ENCODE measurements around the gene SEC14L2. TPM values are rescaled to one million over a fixed set of nuclear protein-coding genes. Genes with fewer than 3 reads are reported as not detected.

Gene SEC14L2
- total and polyA plus RNA-seq, 2 donors (not counting 3 experiments of a cell fraction or from before 2014, with no cell fraction given) = 22.5 to 28.8 TPM

DNA sequence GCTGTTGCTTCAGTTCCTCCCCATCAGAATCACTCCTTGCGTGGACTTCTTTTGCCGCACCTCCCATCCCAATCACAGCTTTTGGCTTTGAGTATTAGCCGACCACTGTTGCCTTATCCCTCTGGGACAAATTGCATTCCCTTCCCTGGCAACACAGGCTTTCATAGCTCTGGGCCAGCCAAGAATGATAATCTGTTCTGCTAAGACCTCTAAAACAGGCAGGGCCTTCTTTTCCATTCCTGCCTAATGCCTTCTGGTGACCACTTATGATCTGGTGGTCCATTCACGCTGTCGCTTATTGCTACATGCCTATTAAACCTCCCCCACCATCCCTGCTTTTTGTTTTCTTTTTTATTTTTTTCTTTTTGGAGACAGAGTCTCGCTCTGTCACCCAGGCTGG is 9.6 kb downstream of the SEC14L2 start:
- ChIA-PET CTCF (interaction anchor here (1.8 to 4.1 kb wide), 2 partner anchors 9 to 20 kb away, joined by 4 to 21 read pairs; partner anchors contain the start of gene SEC14L2), POLR2A (no interaction called here)
- H4K20me1 ChIP-seq (replicated peaks; ENCODE audit: control insufficient read depth, extremely low read depth, insufficient read depth, low read length) = no peaks in the 10 kb centered on the region
- intact Hi-C loops (cut with micrococcal nuclease) = no loop called here
- H3K9me3 ChIP-seq (replicated peaks; ENCODE audit: control insufficient read depth, insufficient read depth, low read length) = no peaks in the 10 kb centered on the region
- H3K4me2 ChIP-seq (ENCODE audit: insufficient read depth, low read length) = no peak overlapping the region
- no peak overlapping the region for H3K4me3 ChIP-seq (replicated peaks in 1 of 3; ENCODE audit: insufficient read depth in 1 of 3, low read depth in 1 of 3, low read length in 3 of 3)
- TF ChIP-seq, protein P1, sequence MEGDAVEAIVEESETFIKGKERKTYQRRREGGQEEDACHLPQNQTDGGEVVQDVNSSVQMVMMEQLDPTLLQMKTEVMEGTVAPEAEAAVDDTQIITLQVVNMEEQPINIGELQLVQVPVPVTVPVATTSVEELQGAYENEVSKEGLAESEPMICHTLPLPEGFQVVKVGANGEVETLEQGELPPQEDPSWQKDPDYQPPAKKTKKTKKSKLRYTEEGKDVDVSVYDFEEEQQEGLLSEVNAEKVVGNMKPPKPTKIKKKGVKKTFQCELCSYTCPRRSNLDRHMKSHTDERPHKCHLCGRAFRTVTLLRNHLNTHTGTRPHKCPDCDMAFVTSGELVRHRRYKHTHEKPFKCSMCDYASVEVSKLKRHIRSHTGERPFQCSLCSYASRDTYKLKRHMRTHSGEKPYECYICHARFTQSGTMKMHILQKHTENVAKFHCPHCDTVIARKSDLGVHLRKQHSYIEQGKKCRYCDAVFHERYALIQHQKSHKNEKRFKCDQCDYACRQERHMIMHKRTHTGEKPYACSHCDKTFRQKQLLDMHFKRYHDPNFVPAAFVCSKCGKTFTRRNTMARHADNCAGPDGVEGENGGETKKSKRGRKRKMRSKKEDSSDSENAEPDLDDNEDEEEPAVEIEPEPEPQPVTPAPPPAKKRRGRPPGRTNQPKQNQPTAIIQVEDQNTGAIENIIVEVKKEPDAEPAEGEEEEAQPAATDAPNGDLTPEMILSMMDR (IDR thresholded peaks at IDR 0.05; ENCODE audit: extremely low read depth in 1 of 2, insufficient read depth in 1 of 2, low read depth in 1 of 2, low read length in 2 of 2) = no peak
- no peak for TF ChIP-seq EZH2 (IDR thresholded peaks at IDR 0.05; ENCODE audit: borderline replicate concordance, low read depth, low read length, severe bottlenecking)
- TF ChIP-seq, protein P2, sequence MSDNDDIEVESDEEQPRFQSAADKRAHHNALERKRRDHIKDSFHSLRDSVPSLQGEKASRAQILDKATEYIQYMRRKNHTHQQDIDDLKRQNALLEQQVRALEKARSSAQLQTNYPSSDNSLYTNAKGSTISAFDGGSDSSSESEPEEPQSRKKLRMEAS (IDR thresholded peaks at IDR 0.05; ENCODE audit: insufficient read depth, insufficient read length) = no peak
- no peak for TF ChIP-seq GATA2 (IDR thresholded peaks at IDR 0.05; ENCODE audit: insufficient read depth, insufficient read length, low read depth, low read length)
- TF ChIP-seq JUN (IDR thresholded peaks at IDR 0.05; ENCODE audit: borderline replicate concordance, insufficient read depth, insufficient read length, low read depth) = no peak
- TF ChIP-seq MYC (IDR thresholded peaks at IDR 0.05; ENCODE audit: low read depth, low read length) = no peak
- no peak for TF ChIP-seq POLR2A (IDR thresholded peaks at IDR 0.05; ENCODE audit: low read depth, low read length)
- no peak for TF ChIP-seq FOS (IDR thresholded peaks at IDR 0.05; ENCODE audit: borderline replicate concordance, insufficient read depth, low read length)
- no peak for TF ChIP-seq POLR2AphosphoS5 (IDR thresholded peaks at IDR 0.05; ENCODE audit: insufficient read depth, low read depth, low read length)
- H2AFZ ChIP-seq (ENCODE audit: low read depth, low read length) = no peak overlapping the region
- no peak overlapping the region for H3K9ac ChIP-seq (replicated peaks; ENCODE audit: extremely low read depth, insufficient read depth, low read length)
- no peaks in the 10 kb centered on the region for H3K9me1 ChIP-seq (replicated peaks; ENCODE audit: control insufficient read depth, extremely low read depth, insufficient read depth, low read length)
- DNase-seq (ENCODE audit: low read depth, low spot score) (no peak), FAIRE-seq (no peak)
- no peak overlapping the region for H3K27ac ChIP-seq (ENCODE audit: insufficient read depth, low read depth, low read length)
- no TSS peak for BruUV-seq (replicated peaks)
- H3K36me3 ChIP-seq (ENCODE audit: control insufficient read depth in 2 of 2, extremely low read depth in 1 of 2, insufficient read depth in 2 of 2, low read length in 2 of 2) = peaks cover 3 to 28% of the 10 kb centered on the region in 2 experiments
- H3K79me2 ChIP-seq (ENCODE audit: control insufficient read depth, insufficient read depth, low read length) = peaks cover 15% of the 10 kb centered on the region
- dilution Hi-C loops (cut with MboI; ENCODE audit: extremely low pct_ligation_motif_present, low sequenced_read_pairs) = no loop called here
- no peaks in the 10 kb centered on the region for H3K27me3 ChIP-seq (ENCODE audit: control insufficient read depth in 2 of 2, insufficient read depth in 2 of 2, low read length in 2 of 2)
- H3K4me1 ChIP-seq (ENCODE audit: control insufficient read depth, extremely low read depth, insufficient read depth, low read length) = peaks cover 6% of the 10 kb centered on the region

Data from endothelial cell of umbilical vein (primary cell).